BE2C (cell line): ENCODE data around the gene GUK1.

Experiments
- DNase-seq: peaks from one replicate; pipeline ENCODE4 v3.0.0-alpha.2; 2020
- H3K27me3 ChIP-seq: fragments of 250-450 bp; sonication (Bioruptor Pico); 2 replicates; pipeline ENCODE4 v1.5.1; 2020; ENCODE audit warnings: mild to moderate bottlenecking
- H3K36me3 ChIP-seq: fragments of 250-450 bp; sonication (Bioruptor Pico); 2 replicates; pipeline ENCODE4 v1.5.1; 2020; ENCODE audit warnings: mild to moderate bottlenecking
- H3K4me1 ChIP-seq: fragments of 250-450 bp; sonication (Bioruptor Pico); 2 replicates; pipeline ENCODE4 v1.5.1; 2020
- H3K4me3 ChIP-seq: 2 replicates; pipeline ENCODE4 v1.5.1; 2011; ENCODE audit warnings: low read depth, low read length
- H3K9me3 ChIP-seq: fragments of 250-450 bp; sonication (Bioruptor Pico); 2 replicates; pipeline ENCODE4 v1.5.1; 2020
- TF ChIP-seq, protein P1 (sequence below): IDR thresholded peaks from 2 replicates; pipeline ENCODE4 v1.5.1; 2012; ENCODE audit warnings: mild to moderate bottlenecking, low read depth, low read length

Gene GUK1

GRCh38 chr1:228094432-228095016 is 45.6 kb upstream of the GUK1 start:
- Histone ChIP-seq H3K4me1 (no peaks in the 10 kb centered on the region), H3K9me3 (peaks cover 13% of the 10 kb centered on the region)
- TF ChIP-seq, protein P1, sequence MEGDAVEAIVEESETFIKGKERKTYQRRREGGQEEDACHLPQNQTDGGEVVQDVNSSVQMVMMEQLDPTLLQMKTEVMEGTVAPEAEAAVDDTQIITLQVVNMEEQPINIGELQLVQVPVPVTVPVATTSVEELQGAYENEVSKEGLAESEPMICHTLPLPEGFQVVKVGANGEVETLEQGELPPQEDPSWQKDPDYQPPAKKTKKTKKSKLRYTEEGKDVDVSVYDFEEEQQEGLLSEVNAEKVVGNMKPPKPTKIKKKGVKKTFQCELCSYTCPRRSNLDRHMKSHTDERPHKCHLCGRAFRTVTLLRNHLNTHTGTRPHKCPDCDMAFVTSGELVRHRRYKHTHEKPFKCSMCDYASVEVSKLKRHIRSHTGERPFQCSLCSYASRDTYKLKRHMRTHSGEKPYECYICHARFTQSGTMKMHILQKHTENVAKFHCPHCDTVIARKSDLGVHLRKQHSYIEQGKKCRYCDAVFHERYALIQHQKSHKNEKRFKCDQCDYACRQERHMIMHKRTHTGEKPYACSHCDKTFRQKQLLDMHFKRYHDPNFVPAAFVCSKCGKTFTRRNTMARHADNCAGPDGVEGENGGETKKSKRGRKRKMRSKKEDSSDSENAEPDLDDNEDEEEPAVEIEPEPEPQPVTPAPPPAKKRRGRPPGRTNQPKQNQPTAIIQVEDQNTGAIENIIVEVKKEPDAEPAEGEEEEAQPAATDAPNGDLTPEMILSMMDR = no peak

DNA sequence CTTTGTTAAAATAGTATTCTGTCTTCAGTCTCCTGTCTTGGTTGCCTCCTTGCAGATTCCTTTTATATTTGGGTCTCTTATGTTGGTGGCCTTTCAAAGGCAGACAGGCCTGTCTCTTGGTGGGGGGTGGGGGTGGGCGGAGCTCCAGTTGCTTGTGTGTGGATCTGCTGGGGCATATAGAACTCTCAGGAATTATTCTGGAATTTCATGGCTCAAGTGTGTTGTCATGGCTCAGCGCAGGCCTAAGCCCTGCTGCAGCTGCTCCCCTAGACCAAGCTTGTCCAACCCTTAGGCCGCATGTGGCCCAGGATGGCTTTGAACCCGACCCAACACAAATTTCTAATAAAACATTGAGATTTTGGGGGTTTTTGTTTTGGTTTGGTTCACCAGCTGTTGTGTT is 44.9 kb upstream of the GUK1 start:
- no peak overlapping the region for H3K4me3 ChIP-seq
- H3K36me3 ChIP-seq = peaks cover 74% of the 10 kb centered on the region
- H3K4me1 ChIP-seq = no peaks in the 10 kb centered on the region
- TF ChIP-seq, protein P1 = no peak
- no peaks in the 10 kb centered on the region for H3K27me3 ChIP-seq
- DNase-seq = no peak
- H3K9me3 ChIP-seq = peaks cover 13% of the 10 kb centered on the region

More at GRCh38 chr1:228094432-228095016, 45.6 kb upstream of the GUK1 start:
- Histone ChIP-seq H3K36me3 (peaks cover 74% of the 10 kb centered on the region), H3K4me3 (no peak overlapping the region), H3K27me3 (no peaks in the 10 kb centered on the region)
- no peak for DNase-seq

GRCh38 chr1:228095938-228096337 is 44.1 kb upstream of the GUK1 start:
- peaks cover 72% of the 10 kb centered on the region for H3K36me3 ChIP-seq
- TF ChIP-seq, protein P1 = no peak
- no peak overlapping the region for H3K4me3 ChIP-seq
- no peak for DNase-seq
- no peaks in the 10 kb centered on the region for H3K4me1 ChIP-seq
- H3K27me3 ChIP-seq = no peaks in the 10 kb centered on the region
- H3K9me3 ChIP-seq = peaks cover 13% of the 10 kb centered on the region

DNA sequence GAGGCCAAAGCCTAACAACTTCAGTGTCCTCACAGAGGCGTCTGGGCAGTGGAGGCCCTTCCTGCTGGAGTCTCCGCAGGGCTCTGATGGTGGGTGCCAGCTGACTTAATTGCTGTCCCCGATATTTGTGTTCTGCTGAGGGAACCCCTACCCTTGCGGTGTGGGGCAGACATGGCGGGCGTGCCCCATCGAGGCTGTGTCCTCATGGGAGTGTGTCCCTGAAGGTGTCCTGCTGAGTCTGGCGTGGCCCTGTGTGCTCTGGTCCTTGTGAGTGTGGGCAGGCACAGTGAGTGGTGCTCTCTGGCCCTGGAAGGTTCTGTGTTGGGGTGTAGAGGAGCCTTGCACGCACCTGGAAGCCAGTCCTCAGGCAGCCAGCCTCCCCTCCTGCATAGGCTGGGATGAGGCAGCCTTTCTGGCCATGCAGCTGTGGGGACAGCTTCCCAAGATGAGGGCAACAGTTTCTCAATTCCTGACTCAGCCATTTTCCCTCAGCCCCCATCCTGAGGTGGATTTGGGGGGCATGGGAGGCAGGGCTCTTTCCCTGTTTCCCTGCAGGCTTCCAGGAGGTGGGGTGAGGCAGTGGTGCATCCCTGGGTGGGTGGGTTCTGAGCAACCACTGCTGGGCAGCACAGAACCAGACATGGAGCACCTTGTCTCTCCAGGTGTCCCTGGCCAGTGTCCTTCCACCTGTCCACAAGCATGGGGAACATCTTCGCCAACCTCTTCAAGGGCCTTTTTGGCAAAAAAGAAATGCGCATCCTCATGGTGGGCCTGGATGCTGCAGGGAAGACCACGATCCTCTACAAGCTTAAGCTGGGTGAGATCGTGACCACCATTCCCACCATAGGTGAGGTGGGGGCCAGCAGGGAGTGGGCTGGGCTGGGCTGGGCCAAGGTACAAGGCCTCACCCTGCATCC is 43.4 kb upstream of the GUK1 start:
- H3K36me3 ChIP-seq = peaks cover 68% of the 10 kb centered on the region
- no peak for DNase-seq

GRCh38 chr1:228097333-228098081 is 42.6 kb upstream of the GUK1 start:
- no peak for DNase-seq
- TF ChIP-seq, protein P1 = no peak
- no peaks in the 10 kb centered on the region for H3K4me1 ChIP-seq
- peaks cover 13% of the 10 kb centered on the region for H3K9me3 ChIP-seq
- H3K4me3 ChIP-seq = no peak overlapping the region
- H3K36me3 ChIP-seq = peaks cover 62% of the 10 kb centered on the region
- no peaks in the 10 kb centered on the region for H3K27me3 ChIP-seq

More for the DNA sequence above, 43.4 kb upstream of the GUK1 start:
- Histone ChIP-seq H3K27me3 (no peaks in the 10 kb centered on the region), H3K9me3 (peaks cover 13% of the 10 kb centered on the region), H3K4me3 (no peak overlapping the region), H3K4me1 (no peaks in the 10 kb centered on the region)
- TF ChIP-seq, protein P1 = no peak
